ENCODE data around the gene RPN2. TPM values are rescaled to one million over a fixed set of nuclear protein-coding genes. Genes with fewer than 3 reads are reported as not detected.

The RPN2 gene
- total RNA-seq, 1 experiment from 2014 or later = 791 TPM

- peak; percentile 90 for DNase-seq (ENCODE audit: low read depth)
These were observed 774 bp downstream of the RPN2 start for GRCh38 chr20:37179683-37180524.

- DNase-seq (ENCODE audit: low read depth) = no peak
These were observed 6.6 kb downstream of the RPN2 start for GRCh38 chr20:37185686-37186085.

- DNase-seq (ENCODE audit: low read depth) = no peak
These were observed 9.7 kb downstream of the RPN2 start for GRCh38 chr20:37188787-37189186.

DNA sequence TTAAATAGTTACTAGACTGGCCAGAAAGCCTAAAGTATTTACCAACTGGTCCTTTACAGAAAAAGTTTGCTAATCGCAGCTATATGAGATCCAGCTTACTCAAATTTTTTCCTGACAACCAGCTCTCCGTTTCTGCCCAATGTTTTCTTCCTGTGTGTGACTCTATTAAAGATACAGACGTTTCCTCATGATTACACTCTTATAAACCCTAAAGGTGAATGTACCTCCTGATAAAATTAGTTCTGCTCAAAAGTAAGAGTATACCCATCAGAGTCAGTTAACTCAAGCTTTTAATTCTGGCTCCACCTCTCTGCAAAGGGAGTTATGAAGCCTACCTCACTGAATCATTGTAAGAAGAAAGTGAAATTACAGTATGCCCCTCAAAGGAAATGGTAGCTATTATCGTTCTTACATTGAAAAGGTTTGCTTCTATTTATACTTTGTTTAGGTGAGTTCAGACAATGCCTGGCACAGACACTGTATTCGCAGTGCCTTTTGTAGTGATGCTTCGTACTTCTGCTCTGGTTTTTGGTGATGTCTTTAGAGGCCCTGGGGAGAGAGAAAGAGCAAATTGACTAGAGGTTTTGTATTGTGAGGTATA is 10.4 kb downstream of the RPN2 start:
- no peak for DNase-seq (ENCODE audit: low read depth)

DNA sequence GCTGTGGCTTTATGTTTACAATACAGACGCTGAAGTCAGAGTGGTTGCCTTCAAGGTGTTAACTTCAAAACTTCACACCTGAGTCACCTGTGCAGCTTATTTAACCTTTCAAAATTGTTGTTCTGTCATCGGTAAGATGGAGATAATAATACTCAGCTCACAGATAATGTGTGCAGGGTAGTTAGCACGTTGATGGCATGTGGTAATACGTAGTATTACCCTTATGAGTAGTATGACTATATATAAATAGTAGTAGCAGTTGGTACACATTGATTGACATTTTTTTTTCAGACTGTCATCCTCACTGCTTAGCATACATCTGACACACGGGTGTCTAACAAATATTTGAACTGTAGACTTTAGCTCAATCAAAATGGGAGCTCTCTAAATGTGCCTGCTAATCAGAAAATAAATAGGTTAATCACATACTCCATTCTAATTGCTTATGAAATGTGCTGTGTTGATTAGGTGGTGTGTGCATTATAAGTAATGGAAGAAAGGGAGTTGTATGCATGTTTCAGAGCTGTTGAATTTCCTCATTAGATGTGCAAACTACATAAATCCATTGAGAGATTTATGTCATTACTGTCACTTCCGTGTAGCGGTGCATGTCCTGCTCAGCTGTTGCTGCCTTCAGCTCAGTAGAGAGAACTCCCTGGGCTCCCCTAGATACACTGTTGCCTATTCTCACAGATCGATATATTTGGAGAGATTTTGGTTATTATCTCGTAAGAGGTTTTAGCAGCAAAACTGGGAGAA is 11.4 kb downstream of the RPN2 start:
- no peak for DNase-seq (ENCODE audit: low read depth)

DNA sequence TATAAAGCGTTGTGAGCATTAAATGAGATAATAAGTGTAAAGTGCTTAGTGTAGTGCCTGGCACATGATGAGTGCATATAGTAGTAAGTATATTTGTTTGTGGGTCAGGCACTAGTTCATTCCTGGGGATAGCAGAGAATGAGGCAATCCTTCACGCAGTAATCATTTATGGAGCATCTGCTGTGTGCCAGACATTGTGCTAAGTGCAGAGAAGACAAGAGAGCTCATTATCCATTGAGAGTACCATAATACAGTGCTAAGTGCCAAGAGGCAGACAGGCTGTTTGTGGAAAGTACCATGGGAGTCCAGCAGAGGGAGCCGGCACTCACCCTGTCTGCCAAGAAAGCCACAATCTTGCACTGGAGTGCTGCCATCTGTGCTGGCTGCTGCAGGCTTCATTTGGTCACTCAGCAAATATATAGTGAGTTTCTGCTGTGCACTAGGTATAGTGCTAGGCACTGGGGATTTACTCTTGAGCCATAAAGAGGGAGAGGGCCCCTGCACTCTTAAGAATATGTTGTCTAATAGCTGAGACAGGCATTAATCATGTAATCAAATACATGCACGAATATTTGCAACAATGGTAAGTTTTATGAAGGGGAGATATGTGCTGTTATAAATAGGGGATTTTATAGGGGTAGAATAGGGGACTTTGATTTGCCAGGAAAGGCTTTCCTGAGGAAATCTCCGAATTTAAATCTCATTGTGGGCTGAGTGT is 13.2 kb downstream of the RPN2 start:
- peak; percentile 88 for DNase-seq (ENCODE audit: low read depth)

DNA sequence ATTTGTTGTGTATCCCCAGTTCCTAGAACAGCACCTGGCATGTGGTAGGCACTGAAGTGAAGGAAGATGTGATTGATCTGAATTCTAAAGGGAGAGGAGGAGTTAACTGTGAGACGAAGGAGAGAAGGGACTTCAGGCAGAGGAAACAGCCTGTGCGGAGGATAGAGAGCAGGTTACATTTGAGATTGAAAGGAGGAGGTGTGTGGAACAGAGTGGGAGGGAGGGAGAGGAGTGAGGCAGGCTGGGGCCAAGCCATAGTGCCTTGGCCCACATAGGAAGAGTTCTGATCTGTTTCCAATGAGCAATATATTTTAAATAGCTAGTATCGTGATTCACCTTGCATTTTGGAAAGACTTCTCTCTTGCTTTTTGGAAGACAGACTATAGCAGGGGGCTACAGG is 14.1 kb downstream of the RPN2 start:
- no peak for DNase-seq (ENCODE audit: low read depth)

DNA sequence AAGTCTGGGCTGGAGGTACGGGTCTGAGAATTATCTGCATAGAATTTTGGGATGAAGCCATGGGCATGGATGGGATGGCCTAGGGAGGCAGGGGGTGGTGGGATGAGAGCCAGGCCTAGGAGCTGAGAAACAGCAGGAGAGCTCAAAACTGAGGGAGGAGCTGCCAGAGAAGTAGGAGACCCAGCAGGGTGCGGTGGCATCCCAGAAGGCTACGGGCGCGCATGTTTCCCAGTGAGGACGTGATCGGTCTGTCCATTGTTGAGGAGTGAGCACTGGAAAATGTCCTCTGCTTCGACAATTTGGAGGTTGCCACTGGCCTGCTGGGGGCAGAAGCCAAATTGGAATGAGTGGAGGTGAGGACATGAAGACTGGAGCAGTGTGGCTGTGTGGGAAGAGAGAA is 14.7 kb downstream of the RPN2 start:
- DNase-seq (ENCODE audit: low read depth) = no peak

GRCh38 chr20:37194621-37195417 is 15.7 kb downstream of the RPN2 start:
- DNase-seq (ENCODE audit: low read depth) = no peak

DNA sequence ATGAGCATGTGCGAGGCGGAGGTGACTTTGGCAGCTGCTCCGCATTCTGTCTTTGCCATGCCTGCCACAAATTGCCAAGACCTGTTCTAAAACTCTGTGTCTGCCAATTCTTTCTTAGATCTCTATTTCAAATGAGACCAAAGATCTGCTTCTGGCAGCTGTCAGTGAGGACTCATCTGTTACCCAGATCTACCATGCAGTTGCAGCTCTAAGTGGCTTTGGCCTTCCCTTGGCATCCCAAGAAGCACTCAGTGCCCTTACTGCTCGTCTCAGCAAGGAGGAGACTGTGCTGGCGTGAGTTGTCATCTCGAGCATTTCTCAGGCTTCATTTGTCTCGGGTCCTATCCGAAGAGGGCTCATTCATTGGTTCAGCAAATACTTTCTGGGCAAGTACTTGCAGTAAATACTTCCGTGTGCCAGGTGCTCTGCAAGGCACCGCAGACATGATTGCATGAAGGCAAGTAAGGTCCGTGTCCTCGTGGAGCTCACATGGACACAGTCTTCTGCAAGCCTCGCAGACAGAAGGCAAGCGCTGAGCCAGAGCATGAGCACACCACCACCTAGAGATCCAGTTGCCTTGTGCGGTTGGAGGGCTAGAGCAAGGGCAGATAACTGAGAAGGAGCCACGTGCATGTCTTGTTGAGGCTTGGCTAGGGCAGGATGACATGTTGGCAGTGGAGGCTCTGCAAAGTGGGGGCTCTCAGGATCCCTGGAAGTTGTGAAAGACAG is 20.0 kb downstream of the RPN2 start:
- DNase-seq (ENCODE audit: low read depth) = no peak

- DNase-seq (ENCODE audit: low read depth) = no peak
These were observed 21.2 kb downstream of the RPN2 start for GRCh38 chr20:37200376-37200775.

DNA sequence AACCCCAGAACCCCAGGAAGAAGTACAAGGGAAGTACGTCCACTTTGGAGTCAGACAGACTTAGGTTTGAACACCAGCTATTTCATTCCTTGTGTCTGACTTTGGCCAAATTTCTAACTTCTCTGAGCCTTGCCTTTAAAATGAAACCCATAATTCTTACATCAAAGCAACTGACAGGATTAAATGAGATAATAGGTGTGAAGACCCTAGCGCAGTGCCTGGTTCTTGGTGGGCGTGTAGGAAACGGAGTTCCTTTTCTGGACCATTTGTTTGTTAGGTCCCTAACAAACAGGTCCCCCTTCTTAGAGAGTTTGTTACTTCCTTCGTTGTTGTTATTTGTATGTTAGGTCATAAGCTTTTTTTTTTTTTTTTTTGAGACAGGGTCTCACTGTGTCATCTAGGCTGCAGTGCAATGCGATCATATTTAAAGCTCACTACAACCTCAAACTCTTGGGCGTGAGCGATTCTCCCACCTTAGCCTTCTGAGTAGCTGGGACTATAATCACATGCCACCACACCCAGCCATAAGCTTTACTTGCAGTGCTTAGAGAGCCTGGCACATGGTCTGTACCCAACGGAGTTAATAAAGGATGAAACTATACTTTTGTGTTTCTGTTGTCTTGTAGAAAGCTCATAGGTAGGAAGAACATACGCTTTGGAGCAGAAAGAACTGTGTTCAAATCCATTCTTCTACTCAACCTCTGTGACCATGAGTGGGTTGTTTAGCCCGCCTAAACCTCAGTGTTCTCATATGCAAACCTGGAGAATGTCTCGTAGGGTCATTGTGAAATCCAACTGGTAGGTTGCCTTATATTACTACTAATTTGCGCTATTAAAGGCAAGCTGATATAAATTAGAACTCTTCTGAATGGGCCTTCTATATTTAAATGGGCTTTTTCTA is 22.0 kb downstream of the RPN2 start:
- no peak for DNase-seq (ENCODE audit: low read depth)

DNA sequence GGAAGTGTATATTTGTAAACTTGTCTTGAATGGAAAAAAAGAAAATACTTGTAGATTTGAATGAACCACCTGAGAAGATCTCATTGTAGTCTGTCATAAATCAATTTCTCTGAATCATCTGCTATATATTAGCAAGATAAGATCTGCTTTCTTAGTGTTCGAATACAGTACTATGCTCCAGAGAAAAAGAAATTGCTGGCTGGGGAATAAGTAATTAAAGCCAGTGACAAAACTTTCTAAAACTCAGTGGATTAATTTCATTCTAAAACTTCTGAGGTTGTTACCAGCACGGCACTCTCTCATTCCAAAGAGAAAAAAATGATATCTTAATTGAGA is 22.7 kb downstream of the RPN2 start:
- peak; percentile 20 for DNase-seq (ENCODE audit: low read depth)

DNA sequence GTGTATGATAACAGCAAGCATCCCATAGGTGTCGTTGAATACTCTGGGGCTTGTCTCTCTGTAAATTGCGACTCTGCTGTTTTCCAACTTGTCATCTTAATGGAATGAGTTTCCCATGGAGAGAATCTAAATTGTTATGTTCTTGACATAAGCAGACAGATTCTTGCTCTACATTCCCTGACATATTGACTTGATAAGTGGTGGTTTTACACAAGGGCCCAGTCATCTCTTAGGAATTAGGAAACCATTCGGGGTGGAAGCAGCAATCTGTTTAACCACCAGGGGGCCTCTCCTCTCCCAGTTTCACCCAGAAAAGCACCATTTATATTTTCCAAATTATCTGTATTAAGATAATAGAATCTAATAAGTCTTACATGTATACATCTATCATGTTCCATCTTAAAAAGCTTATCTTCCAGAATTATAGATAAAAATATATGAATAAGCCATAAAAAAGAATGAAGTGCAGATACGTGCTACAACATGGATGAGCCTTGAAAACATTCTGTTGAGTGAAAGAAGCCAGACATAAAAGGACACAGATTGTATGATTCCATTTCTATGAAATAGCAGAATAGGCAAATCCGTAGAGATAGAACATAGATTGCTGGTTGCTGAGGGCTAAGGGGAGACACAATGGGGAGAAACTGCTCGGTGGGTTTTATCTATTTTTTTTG is 23.3 kb downstream of the RPN2 start:
- DNase-seq (ENCODE audit: low read depth) = peak; percentile 98

- DNase-seq (ENCODE audit: low read depth) = no peak
These were observed 24.9 kb downstream of the RPN2 start for GRCh38 chr20:37204056-37204455.

GRCh38 chr20:37205130-37205529 is 26.0 kb downstream of the RPN2 start:
- no peak for DNase-seq (ENCODE audit: low read depth)

DNA sequence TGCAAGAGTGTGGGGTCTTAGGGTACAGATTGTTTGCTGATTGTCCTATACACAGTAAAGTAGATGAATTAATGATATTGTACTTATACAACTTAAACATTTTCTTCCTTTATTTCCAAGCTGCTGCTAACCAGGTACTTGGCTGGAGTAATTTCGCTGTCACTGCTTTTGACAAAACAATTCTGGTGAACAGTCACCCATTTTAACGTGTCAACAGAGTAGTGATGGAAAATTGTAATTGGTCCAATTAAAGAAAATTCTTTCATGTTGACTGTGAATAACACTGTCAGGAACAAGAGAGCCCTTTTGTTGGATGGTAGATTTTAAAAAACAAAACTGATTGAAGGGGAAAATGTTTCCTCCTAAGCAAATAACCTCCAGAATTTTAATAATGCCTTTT is 26.7 kb downstream of the RPN2 start:
- no peak for DNase-seq (ENCODE audit: low read depth)

DNA sequence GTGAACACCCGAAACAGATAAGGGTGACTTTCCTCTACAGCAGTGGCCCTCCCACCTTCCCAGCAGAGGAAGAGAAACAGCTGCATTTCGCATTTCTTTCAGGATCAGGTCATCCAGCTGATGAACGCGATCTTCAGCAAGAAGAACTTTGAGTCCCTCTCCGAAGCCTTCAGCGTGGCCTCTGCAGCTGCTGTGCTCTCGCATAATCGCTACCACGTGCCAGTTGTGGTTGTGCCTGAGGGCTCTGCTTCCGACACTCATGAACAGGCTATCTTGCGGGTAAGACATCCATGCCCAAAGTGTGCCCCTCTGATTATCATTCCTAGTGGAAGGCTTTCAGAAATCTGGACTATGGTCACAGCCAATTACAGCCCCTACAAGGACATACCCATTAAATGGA is 28.0 kb downstream of the RPN2 start:
- DNase-seq (ENCODE audit: low read depth) = no peak

DNA sequence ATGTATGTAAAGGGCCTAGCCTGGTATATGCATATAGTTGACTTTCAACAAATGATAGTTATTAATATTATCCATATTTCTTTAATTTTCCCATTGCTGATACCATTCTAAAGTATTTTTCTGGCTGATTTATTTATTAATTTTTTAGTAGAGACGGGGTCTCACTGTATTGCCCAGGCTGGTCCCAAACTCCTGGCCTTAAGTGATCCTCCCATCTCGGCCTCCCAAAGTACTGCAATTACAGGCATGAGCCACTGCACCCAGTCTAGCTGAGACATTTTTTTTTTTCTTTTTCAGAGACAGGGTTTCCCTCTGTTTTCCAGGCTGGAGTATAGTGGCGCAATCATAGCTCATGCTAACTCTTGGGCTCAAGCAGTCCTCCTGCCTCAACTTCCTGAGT is 30.1 kb downstream of the RPN2 start:
- DNase-seq (ENCODE audit: low read depth) = no peak
